Small intestine (tissue), 7 donors: ENCODE measurements around the gene PARD3B. TPM values are rescaled to one million over a fixed set of nuclear protein-coding genes. Genes with fewer than 3 reads are reported as not detected.

ENCODE experiments used
- DNase-seq, 2 donors: peaks; one replicate each; pipeline versions ENCODE4 v3.0.0 to v3.0.0-alpha.2; 2013
- FAIRE-seq: peaks from 2 replicates; lab custom pipeline; 2012; peaks lifted over from hg19 to GRCh38; lab: Jason Lieb, UNC
- H3K27ac ChIP-seq, 3 donors: one replicate each; pipeline ENCODE4 v1.5.1; 2013; ENCODE audit warnings: low read length in 2 of 3, mild to moderate bottlenecking in 2 of 3, control low read depth in 1 of 3, inconsistent platforms in 1 of 3, low read depth in 1 of 3, moderate library complexity in 1 of 3
- H3K27me3 ChIP-seq, 3 donors: one replicate each; pipeline ENCODE4 v1.6.1; 2013; ENCODE audit warnings: low read length in 3 of 3, inconsistent platforms in 1 of 3; ENCODE audit not compliant: control insufficient read depth in 3 of 3, insufficient read depth in 3 of 3
- H3K36me3 ChIP-seq, 3 donors: one replicate each; pipeline ENCODE4 v1.6.1; 2013; ENCODE audit warnings: low read length in 3 of 3, inconsistent platforms in 1 of 3, low read depth in 1 of 3, mild to moderate bottlenecking in 1 of 3, moderate library complexity in 1 of 3; ENCODE audit not compliant: control insufficient read depth in 3 of 3, insufficient read depth in 2 of 3
- H3K4me1 ChIP-seq, 3 donors: one replicate each; pipeline ENCODE4 v1.6.1; 2013; ENCODE audit warnings: low read length in 2 of 3, inconsistent platforms in 1 of 3, low read depth in 1 of 3, mild to moderate bottlenecking in 1 of 3, moderate library complexity in 1 of 3; ENCODE audit not compliant: control insufficient read depth in 3 of 3, insufficient read depth in 2 of 3
- H3K4me3 ChIP-seq, 3 donors: one replicate each; pipeline ENCODE4 v1.5.1; 2013; ENCODE audit warnings: low read length in 3 of 3, control low read depth in 1 of 3, inconsistent platforms in 1 of 3, low read depth in 1 of 3, mild to moderate bottlenecking in 1 of 3, moderate library complexity in 1 of 3
- H3K9me3 ChIP-seq, 2 donors: one replicate each; pipeline ENCODE4 v1.6.1; 2013; ENCODE audit warnings: low read depth in 1 of 2, low read length in 1 of 2; ENCODE audit not compliant: control insufficient read depth in 2 of 2, insufficient read depth in 1 of 2
- WGBS, 3 donors: extraction: QIAGEN DNeasy Blood & Tissue Kit; methylation state at CpG; one replicate each; pipeline ENCODE4 v1.1.7; 2013; 5-methylcytosine and 5-hydroxymethylcytosine counted together
- polyA plus RNA-seq, 4 donors: library from polyadenylated mRNA; stranded (reverse) in 3 of 4; unstranded in 1 of 4; fragments of 200-250 nt in 3 of 4; fragments of 120-200 nt in 1 of 4; gene quantifications; one replicate each; pipeline versions ENCODE4 v1.2.1 to v1.2.3, GENCODE V29; 2013
- donor health status: healthy with polysubstance abuse.
- donor health status: control.
- donor health status: control.
- donor health status: Bipolar disorder and iron deficiency.
- donor health status: healthy.

The PARD3B gene
- polyA plus RNA-seq, 4 donors, result 2.8 to 10.7 (median 3.6) TPM

- no peak overlapping the region for H3K4me3 ChIP-seq
- H3K36me3 ChIP-seq, result no peaks in the 10 kb centered on the region
- H3K9me3 ChIP-seq, result no peaks in the 10 kb centered on the region
- FAIRE-seq (no peak), DNase-seq (no peak)
- no peak overlapping the region for H3K27ac ChIP-seq
- H3K4me1 ChIP-seq, result no peaks in the 10 kb centered on the region
- WGBS, 3 donors, result 92% methylated on average over 10 of the region's 10 CpGs
- no peaks in the 10 kb centered on the region for H3K27me3 ChIP-seq
Measured at GRCh38 chr2:205654878-205655605, 1109.8 kb downstream of the PARD3B start.

DNA sequence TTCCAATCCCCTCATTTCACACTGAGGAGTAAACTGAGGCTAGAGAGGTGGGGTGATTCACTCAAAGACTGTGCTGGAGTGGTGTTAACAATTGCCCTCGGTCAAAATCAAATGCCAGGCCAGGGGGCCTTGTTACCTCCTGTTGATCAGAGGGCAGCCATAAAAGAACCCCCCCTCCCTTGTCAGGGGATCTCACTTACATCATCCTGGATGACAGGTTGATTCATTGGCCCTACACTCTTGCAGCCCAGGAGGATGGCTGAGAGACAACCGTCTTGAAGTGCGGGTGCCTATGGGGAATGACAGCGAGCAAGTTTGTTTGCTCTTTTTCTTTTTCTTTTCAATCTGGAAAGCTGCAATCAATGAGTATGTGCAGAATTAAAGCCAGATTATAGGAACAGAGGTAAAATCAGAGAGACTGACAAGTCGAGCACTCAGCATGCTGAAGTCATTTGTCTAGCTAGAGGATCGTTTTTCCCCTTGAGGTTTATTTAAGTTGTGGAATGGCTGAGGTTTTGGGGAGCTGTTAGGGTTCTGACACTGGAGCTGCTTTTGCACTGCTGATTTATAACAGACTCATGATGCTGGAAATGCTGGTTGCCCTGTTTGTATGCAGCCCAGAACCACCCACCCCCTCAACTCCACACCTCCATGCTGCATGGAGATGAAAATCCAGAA is 1110.6 kb downstream of the PARD3B start:
- DNase-seq, result no peak
- no peaks in the 10 kb centered on the region for H3K9me3 ChIP-seq
- H3K27me3 ChIP-seq, result no peaks in the 10 kb centered on the region
- FAIRE-seq, result no peak
- WGBS, 3 donors, result 66 to 87% (median 82%) methylated on average over 6 of the region's 6 CpGs
- no peaks in the 10 kb centered on the region for H3K36me3 ChIP-seq
- no peaks in the 10 kb centered on the region for H3K4me1 ChIP-seq
- H3K4me3 ChIP-seq, result no peak overlapping the region
- H3K27ac ChIP-seq, result no peak overlapping the region

GRCh38 chr2:205656461-205656860 is 1111.2 kb downstream of the PARD3B start:
- Histone ChIP-seq H3K27me3 (no peaks in the 10 kb centered on the region), H3K27ac (no peak overlapping the region), H3K4me3 (no peak overlapping the region), H3K36me3 (no peaks in the 10 kb centered on the region), H3K9me3 (no peaks in the 10 kb centered on the region), H3K4me1 (no peaks in the 10 kb centered on the region)
- WGBS, 3 donors, result 37 to 64% (median 42%) methylated on average over 7 of the region's 7 CpGs
- DNase-seq, result peak in 1 of 2 donors; percentile 42
- no peak for FAIRE-seq

DNA sequence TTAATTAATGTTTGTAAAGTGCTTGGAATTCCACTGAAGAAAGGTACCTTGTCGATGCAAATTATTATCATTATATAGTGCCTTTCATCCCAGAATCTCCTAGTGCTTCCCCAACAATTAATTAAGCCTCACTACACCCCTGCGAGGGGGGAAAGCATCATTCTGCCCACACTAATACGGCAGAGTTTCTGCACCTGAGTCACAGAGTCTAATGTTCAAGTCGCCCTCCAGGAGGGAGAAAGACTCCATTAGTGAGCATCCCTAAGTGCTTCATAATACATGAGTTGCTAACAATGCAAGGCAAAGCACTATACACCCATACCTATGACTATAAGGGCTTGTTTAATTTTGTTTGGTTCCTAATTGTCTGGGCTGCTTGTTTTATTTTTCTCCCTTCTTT is 1111.7 kb downstream of the PARD3B start:
- no peak overlapping the region for H3K4me3 ChIP-seq
- H3K4me1 ChIP-seq, result no peaks in the 10 kb centered on the region
- H3K9me3 ChIP-seq, result no peaks in the 10 kb centered on the region
- DNase-seq, result no peak
- no peaks in the 10 kb centered on the region for H3K36me3 ChIP-seq
- no peak overlapping the region for H3K27ac ChIP-seq
- no peaks in the 10 kb centered on the region for H3K27me3 ChIP-seq
- 29 to 77% (median 48%) methylated on average over 4 of the region's 4 CpGs for WGBS, 3 donors
- no peak for FAIRE-seq

DNA sequence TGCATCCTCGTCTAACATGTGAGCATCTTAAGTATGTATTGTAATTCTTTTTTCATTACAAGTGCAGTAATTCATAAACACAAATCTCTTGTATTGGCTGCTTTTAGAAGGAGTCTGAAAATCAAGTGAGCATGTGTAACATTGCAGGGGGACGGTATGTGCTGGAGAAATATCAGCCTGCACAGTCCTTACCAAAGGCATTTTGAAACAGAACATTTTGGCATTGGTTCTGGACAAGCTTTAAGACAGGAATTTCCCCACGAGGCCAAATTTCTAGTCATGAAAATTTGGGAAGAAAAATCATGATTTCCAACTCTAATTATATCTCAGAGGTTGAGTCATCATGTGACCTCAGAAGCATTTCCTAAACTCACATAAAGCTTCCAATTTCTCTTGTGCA is 1112.3 kb downstream of the PARD3B start:
- Histone ChIP-seq H3K36me3 (no peaks in the 10 kb centered on the region), H3K27ac (no peak overlapping the region), H3K4me3 (no peak overlapping the region), H3K27me3 (no peaks in the 10 kb centered on the region), H3K4me1 (no peaks in the 10 kb centered on the region), H3K9me3 (no peaks in the 10 kb centered on the region)
- FAIRE-seq (no peak), DNase-seq (no peak)
- WGBS, 3 donors, result 57 to 84% (median 67%) methylated on average over 3 of the region's 3 CpGs

DNA sequence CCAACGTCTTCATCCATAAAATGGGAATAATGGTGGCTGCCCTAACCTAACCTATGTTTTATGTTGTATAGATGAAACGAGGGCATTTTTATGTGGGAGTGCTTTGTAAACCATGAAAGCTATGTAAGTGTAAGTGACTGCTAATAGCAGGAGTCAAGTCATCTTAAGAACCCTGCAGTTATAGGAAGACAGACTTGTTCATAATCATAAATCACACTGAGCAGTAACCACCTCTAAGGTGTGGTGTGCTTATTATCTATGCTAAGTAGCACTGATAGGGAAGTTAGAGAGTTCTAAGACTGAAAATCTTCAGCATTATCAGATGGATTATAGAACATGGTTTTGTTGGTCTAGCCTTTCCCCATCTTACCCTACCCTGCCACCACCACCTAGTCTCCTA is 1112.8 kb downstream of the PARD3B start:
- FAIRE-seq (no peak), DNase-seq (no peak)
- H3K9me3 ChIP-seq, result no peaks in the 10 kb centered on the region
- WGBS, 3 donors, result 68 to 76% (median 71%) methylated on average over 2 of the region's 2 CpGs
- H3K36me3 ChIP-seq, result no peaks in the 10 kb centered on the region
- no peaks in the 10 kb centered on the region for H3K27me3 ChIP-seq
- no peak overlapping the region for H3K27ac ChIP-seq
- H3K4me3 ChIP-seq, result no peak overlapping the region
- H3K4me1 ChIP-seq, result no peaks in the 10 kb centered on the region

GRCh38 chr2:205658572-205658971 is 1113.3 kb downstream of the PARD3B start:
- 89 to 96% (median 95%) methylated on average over 2 of the region's 2 CpGs for WGBS, 3 donors
- Histone ChIP-seq H3K9me3 (no peaks in the 10 kb centered on the region), H3K4me1 (no peaks in the 10 kb centered on the region), H3K36me3 (no peaks in the 10 kb centered on the region), H3K4me3 (no peak overlapping the region), H3K27me3 (no peaks in the 10 kb centered on the region), H3K27ac (no peak overlapping the region)
- DNase-seq (no peak), FAIRE-seq (no peak)

- H3K36me3 ChIP-seq, result no peaks in the 10 kb centered on the region
- WGBS, 3 donors, result 67 to 76% (median 70%) methylated on average over 8 of the region's 8 CpGs
- no peaks in the 10 kb centered on the region for H3K9me3 ChIP-seq
- H3K27me3 ChIP-seq, result no peaks in the 10 kb centered on the region
- H3K27ac ChIP-seq, result no peak overlapping the region
- no peak overlapping the region for H3K4me3 ChIP-seq
- H3K4me1 ChIP-seq, result no peaks in the 10 kb centered on the region
- no peak for FAIRE-seq
- DNase-seq, result no peak
Measured at GRCh38 chr2:205659922-205660321, 1114.6 kb downstream of the PARD3B start.
